ENCODE data around the gene HAGH.
A peak's percentile ranks its signal among the peaks of the same experiment; 100 is the strongest.

The HAGH gene

GRCh38 chr16:1773703-1774447 lies 52.8 kb downstream of the HAGH start:
- no peak for DNase-seq (ENCODE audit: low read depth, low spot score)

- DNase-seq (ENCODE audit: low read depth, low spot score) = peak; percentile 67
Observed at GRCh38 chr16:1772908-1773702, 53.5 kb downstream of the HAGH start, which contains the start of gene MRPS34. MRPS34 (minus strand) TSS chr16:1773134; CDS start chr16:1773119, 15 bp downstream.

GRCh38 chr16:1772362-1772907 lies 54.2 kb downstream of the HAGH start, which contains the start of gene EME2:
EME2 (plus strand) TSS chr16:1772810; CDS start chr16:1773228, 418 bp downstream.
- no peak for DNase-seq (ENCODE audit: low read depth, low spot score)

GRCh38 chr16:1771864-1772361 lies 54.7 kb downstream of the HAGH start:
- DNase-seq (ENCODE audit: low read depth, low spot score) = no peak

GRCh38 chr16:1771188-1771863 lies 55.3 kb downstream of the HAGH start, which contains the start of gene NME3:
NME3 (minus strand) TSS chr16:1771543; CDS start chr16:1771534, 9 bp downstream.
- peak; percentile 56 for DNase-seq (ENCODE audit: low read depth, low spot score)

- no peak for DNase-seq (ENCODE audit: low read depth, low spot score)
Observed at GRCh38 chr16:1770328-1771187, 56.1 kb downstream of the HAGH start.

- DNase-seq (ENCODE audit: low read depth, low spot score) = no peak
Observed at GRCh38 chr16:1769402-1770300, 57.0 kb downstream of the HAGH start.

GRCh38 chr16:1768767-1769401 lies 57.7 kb downstream of the HAGH start:
- no peak for DNase-seq (ENCODE audit: low read depth, low spot score)

- no peak for DNase-seq (ENCODE audit: low read depth, low spot score)
Observed at GRCh38 chr16:1768061-1768766, 58.4 kb downstream of the HAGH start.

GRCh38 chr16:1767116-1767994 lies 59.3 kb downstream of the HAGH start:
- DNase-seq (ENCODE audit: low read depth, low spot score) = no peak

- no peak for DNase-seq (ENCODE audit: low read depth, low spot score)
Observed at GRCh38 chr16:1766701-1767100, 59.9 kb downstream of the HAGH start.

GRCh38 chr16:1766231-1766630 lies 60.4 kb downstream of the HAGH start:
- no peak for DNase-seq (ENCODE audit: low read depth, low spot score)

- DNase-seq (ENCODE audit: low read depth, low spot score) = no peak
Observed at GRCh38 chr16:1765826-1766225, 60.8 kb downstream of the HAGH start.

- DNase-seq (ENCODE audit: low read depth, low spot score) = no peak
Observed at GRCh38 chr16:1764971-1765370, 61.7 kb downstream of the HAGH start.

- no peak for DNase-seq (ENCODE audit: low read depth, low spot score)
Observed at GRCh38 chr16:1763521-1764511, 62.8 kb downstream of the HAGH start.

GRCh38 chr16:1762879-1763520 lies 63.6 kb downstream of the HAGH start:
- no peak for DNase-seq (ENCODE audit: low read depth, low spot score)
